GM10248 (cell line): ENCODE results near the gene UNC93A.

Source experiments
- CTCF ChIA-PET: fragments of 300-600 bp; sonication (Branson Sonifier 250); formaldehyde crosslinking; extraction: SDS; loops from one replicate; lab custom pipeline; 2021; ENCODE audit warnings: antibody characterized with exemption; lab: Yijun Ruan, JAX
- POLR2A ChIA-PET: fragments of 350-650 bp; sonication (Branson Sonifier 250); formaldehyde crosslinking; extraction: SDS; loops from one replicate; lab custom pipeline; 2020; ENCODE audit warnings: antibody characterized with exemption; lab: Yijun Ruan, JAX
- DNase-seq: peaks from one replicate; pipeline ENCODE4 v3.0.0; 2012; ENCODE audit errors: extremely low spot score
- TF ChIP-seq, protein P1 (sequence below): IDR thresholded peaks from 2 replicates; pipeline ENCODE4 v1.5.1; 2012; ENCODE audit warnings: mild to moderate bottlenecking, low read depth; ENCODE audit errors: extremely low read depth, missing control alignments, control extremely low read depth

The UNC93A gene

DNA sequence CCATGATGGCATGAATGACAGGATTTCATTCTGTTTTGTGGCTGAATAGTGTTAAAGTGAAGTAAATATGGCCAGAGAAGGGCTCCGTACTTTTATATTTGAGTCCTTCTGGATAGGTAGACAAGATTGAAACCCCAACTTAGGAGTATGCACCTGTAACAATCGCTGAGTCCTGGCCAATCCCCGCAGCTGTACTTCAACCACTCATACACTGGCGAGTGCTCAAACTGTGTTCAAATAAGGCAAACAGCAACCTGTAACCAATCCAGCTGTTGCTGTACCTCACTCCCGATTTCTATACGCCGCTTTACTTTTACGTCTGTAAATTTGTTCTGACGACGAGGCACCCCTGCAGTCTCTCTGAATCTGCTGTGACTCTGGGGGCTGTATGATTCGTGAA is 40.5 kb downstream of the UNC93A start:
- no peak for DNase-seq
- POLR2A ChIA-PET = no interaction called here
- TF ChIP-seq, protein P1, sequence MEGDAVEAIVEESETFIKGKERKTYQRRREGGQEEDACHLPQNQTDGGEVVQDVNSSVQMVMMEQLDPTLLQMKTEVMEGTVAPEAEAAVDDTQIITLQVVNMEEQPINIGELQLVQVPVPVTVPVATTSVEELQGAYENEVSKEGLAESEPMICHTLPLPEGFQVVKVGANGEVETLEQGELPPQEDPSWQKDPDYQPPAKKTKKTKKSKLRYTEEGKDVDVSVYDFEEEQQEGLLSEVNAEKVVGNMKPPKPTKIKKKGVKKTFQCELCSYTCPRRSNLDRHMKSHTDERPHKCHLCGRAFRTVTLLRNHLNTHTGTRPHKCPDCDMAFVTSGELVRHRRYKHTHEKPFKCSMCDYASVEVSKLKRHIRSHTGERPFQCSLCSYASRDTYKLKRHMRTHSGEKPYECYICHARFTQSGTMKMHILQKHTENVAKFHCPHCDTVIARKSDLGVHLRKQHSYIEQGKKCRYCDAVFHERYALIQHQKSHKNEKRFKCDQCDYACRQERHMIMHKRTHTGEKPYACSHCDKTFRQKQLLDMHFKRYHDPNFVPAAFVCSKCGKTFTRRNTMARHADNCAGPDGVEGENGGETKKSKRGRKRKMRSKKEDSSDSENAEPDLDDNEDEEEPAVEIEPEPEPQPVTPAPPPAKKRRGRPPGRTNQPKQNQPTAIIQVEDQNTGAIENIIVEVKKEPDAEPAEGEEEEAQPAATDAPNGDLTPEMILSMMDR = no peak
- CTCF ChIA-PET = no interaction called here

DNA sequence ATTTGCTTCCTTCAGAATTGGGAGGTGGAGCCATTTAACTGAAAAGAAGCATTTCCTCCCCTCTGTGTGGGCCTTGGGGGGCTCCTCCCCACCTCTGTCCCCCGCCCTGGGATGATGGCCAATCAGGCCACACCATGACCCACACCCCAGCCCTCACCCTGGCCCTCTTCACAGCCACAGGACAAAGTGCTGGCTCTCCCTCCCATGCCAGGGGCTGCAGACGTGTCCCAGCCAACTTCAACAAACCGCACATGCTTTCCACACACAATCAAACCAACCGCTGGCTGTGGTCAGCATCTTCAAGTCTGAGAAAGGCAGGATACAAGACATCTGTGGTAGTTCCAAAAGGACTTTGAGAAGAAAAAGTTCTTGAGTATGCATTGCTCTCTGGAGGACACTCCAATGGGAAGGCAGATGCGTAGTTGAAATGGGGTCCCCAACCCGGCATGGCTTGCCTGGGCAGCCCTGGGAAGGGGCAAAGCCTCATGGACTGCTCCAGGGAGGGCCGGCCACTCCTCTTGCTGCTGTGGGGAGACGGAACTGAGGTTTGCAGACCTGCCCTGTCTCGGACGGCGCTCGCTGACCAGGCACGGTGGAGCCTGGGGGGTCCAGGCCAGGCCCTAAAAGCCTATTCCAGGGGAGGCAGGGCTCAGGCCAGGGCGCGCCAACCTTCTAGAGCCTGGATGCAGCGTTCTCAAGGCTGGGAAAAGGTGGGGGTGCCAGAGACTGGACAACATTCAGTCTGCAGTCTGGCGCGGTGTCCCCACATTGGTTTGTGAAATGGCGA is 45.9 kb downstream of the UNC93A start:
- DNase-seq = no peak
- CTCF ChIA-PET = interaction anchor here (0.9 kb wide), 1 partner anchor 561 kb away, joined by 3 read pairs; no protein-coding TSS in a partner anchor
- TF ChIP-seq, protein P1 = no peak
- POLR2A ChIA-PET = no interaction called here

DNA sequence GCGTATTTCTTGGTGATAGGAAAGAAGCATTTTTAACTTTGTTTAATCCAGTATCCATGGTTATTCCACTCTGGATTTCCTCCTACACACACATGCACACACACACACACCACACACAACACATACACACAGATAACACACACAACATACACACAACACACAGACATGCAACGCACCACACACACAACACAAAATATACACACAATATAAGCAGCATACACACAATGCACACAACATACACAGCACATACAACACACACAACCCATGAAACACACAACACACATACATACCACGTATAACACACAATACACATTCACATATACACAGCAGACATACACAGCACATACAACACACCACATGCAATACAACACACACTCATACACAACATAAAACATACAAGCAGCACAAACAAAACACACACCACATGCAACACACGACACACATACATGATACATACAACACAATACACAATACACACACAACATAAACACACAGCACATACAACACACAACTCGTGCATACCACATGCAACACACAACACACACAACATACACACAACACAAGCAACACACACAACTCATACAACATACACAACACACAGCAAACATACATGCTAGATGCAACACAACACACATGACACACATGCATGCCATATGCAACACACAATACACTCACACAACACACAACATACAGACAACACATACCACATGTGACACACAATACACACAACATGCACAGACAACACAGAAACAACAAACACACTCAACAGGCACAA is 46.7 kb downstream of the UNC93A start:
- DNase-seq = no peak
- CTCF ChIA-PET = no interaction called here
- TF ChIP-seq, protein P1 = no peak
- POLR2A ChIA-PET = no interaction called here

DNA sequence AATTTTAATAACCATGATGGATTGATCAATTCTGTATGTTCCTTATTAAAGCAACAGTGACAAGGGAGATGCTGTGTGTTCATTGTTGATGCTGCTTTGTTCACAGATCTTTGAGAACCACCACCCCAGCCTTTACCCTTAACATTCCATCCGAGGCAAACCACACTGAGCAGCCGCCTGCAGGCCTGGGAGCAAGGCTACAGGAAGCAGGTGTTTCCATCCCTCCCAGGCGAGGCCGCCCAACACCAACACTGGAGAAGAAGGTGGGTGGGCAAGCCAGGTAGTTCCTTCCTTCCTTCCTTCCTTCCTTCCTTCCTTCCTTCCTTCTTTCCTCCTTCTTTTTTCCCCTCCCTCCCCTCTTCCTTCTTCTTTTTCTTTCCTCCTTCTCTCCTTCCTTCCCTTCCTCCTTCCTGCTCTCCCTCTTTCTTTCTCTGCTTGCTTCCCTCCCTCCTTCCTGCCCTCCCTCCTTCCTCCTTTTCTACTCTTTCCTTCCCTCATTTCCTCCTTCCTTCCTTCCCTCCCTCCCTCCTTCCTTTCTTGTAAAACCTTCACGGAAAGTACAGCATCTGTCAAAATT is 47.5 kb downstream of the UNC93A start:
- TF ChIP-seq, protein P1 = no peak
- POLR2A ChIA-PET = no interaction called here
- CTCF ChIA-PET = no interaction called here
- no peak for DNase-seq

DNA sequence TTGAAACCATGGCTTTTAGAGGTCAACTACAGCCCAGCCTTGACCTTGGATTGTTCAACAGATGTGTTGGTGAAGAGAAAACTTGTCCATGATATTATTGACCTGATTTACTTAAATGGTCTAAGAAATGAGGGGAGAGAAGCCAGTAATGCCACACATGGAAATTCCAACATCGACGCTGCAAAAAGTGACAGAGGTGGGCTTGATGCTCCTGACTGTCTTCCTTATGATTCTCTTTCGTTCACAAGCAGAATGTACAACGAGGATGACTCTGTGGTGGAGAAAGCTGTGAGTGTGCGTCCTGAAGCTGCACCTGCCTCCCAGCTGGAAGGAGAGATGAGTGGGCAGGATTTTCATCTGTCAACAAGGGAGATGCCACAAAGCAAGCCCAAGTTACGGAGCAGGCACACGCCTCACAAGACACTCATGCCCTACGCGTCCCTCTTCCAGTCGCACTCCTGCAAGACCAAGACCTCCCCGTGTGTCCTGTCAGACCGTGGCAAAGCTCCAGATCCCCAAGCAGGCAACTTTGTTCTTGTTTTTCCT is 50.0 kb downstream of the UNC93A start:
- TF ChIP-seq, protein P1 = no peak
- no peak for DNase-seq
- ChIA-PET POLR2A (no interaction called here), CTCF (interaction anchor here (1.5 to 2.4 kb wide), 2 partner anchors 10 to 12 kb away, joined by 3 to 5 read pairs; no protein-coding TSS in a partner anchor)

DNA sequence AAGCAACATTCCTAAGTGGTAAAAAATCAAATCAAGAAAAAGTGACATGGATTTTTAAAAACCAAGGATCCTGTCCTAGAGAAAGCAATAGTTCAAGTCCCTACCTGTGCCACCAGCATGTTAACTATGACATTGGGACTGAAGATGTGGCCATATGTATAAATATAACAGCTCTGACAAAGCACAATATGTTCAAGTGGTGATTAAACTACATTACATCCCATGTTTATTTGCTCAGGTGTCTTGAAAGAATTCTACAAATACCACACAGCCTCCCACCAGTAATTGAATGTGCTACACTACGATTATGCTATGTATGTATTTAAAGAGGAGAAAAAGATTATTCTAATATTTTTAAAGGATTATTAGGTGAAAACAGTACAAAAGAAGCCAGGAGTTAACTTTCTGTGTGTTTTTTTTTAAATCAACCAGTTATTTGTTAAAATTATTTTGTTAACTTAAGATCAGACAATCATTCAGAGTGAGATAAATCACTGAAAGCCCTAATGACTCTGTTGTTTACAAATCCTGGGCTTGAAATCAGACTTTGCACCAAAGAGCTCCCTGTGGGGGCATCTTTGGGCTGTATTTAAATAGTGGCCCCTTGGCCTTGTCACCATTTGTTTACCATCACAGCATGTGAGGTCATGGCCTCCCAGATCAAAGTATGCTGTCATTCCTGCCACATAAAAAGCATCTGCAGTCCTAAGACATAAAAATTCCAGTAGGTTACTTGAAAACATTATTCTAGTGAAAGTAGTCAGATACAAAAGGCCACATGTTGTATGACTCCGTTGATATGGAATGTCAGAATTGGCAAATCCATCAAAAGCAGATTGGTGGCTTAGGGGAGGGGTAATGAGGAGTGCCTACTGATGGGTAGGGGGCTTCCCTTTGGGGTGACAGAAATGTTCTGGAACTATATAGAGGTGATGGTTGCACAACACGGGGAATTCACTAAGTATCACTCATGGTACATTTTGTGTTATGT is 50.8 kb downstream of the UNC93A start:
- CTCF ChIA-PET = interaction anchor here (1.5 to 2.4 kb wide), 2 partner anchors 9 to 13 kb away, joined by 3 to 5 read pairs; no protein-coding TSS in a partner anchor
- no peak for DNase-seq
- POLR2A ChIA-PET = no interaction called here
- TF ChIP-seq, protein P1 = no peak
